ENCODE data around the gene IMMP2L.

IMMP2L gene

DNA sequence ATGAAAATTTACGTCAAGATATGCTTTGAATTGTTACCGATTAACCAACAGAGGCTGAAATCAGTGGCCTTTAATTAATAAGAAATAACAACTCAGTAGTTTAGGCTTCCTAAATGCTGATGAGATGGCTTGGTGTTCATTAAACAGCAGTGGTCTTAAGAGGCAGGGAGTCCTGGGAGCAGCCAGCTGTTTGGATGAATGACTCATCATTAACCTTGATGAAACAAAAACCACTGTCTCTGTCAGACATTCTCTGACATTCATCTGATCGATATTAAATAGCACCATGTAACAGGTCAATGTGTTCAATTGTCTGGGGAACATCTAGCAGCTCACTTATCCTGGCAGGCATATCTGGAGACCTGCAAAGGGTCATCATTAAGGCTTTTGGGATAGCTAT is 705.6 kb downstream of the IMMP2L start:
- TF ChIP-seq, protein P1, sequence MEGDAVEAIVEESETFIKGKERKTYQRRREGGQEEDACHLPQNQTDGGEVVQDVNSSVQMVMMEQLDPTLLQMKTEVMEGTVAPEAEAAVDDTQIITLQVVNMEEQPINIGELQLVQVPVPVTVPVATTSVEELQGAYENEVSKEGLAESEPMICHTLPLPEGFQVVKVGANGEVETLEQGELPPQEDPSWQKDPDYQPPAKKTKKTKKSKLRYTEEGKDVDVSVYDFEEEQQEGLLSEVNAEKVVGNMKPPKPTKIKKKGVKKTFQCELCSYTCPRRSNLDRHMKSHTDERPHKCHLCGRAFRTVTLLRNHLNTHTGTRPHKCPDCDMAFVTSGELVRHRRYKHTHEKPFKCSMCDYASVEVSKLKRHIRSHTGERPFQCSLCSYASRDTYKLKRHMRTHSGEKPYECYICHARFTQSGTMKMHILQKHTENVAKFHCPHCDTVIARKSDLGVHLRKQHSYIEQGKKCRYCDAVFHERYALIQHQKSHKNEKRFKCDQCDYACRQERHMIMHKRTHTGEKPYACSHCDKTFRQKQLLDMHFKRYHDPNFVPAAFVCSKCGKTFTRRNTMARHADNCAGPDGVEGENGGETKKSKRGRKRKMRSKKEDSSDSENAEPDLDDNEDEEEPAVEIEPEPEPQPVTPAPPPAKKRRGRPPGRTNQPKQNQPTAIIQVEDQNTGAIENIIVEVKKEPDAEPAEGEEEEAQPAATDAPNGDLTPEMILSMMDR (conservative IDR thresholded peaks at IDR 0.05) = no peak
- no peak overlapping the region for H3K27ac ChIP-seq

DNA sequence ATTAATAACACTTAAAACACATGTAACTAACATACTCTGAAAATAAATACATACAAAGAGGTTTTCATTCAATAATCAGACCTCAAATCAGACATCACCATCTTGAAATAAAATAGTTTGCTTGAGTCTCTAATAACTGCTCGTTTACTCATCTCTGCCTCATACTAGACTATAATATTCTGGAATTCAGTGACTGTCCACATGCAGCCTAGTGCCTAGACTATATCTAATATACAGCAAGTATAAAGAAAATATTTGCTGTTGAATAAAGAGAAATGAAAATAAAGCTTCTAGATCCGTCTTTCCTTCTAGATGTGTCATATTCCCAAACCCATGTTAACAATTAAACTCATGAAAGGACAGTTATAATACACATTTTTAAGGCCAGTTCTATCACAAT is 707.6 kb downstream of the IMMP2L start:
- TF ChIP-seq, protein P1 (conservative IDR thresholded peaks at IDR 0.05) = no peak

DNA sequence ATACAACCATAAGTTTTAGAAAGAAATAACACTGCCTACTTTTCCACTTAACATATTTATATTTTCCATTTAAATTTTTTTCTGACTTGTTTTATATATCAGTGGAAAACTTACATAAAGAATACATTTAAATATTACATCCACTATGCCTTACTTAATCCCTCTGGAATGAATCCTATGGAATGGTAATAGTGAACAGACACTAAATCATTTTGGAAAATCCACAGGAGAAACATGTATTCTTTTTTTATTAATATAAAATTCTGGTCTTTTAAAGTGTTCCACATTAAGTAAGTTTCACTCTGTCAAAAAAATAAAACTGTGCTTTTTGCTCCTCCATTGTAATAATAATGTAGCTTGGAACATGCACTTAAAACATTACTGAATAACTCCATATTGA is 708.1 kb downstream of the IMMP2L start:
- no peak overlapping the region for H3K27ac ChIP-seq
- TF ChIP-seq, protein P1 (conservative IDR thresholded peaks at IDR 0.05) = no peak

More for the DNA sequence above, 707.6 kb downstream of the IMMP2L start:
- no peak overlapping the region for H3K27ac ChIP-seq

DNA sequence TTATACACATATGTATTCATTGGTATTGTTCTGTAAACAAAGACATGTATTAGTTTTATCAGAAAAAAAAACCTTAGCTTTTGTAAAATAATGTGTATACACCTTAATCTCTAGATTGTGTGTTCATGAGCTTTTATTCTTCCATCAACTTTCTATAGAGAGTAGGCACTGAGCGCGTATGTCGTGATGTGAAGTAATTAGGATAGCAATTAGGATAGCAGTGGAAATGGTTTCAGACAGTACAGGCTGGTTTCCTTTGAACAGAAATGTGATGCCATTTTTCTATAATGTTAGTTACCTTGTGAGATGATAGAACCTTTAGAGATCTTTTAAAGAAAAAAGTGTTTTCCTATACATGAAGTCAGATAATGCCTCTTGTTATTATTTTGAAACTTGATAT is 709.0 kb downstream of the IMMP2L start:
- TF ChIP-seq, protein P1 (conservative IDR thresholded peaks at IDR 0.05) = no peak
- H3K27ac ChIP-seq = peak overlapping the region; percentile 23; the same call in 1 of the 2 replicates

DNA sequence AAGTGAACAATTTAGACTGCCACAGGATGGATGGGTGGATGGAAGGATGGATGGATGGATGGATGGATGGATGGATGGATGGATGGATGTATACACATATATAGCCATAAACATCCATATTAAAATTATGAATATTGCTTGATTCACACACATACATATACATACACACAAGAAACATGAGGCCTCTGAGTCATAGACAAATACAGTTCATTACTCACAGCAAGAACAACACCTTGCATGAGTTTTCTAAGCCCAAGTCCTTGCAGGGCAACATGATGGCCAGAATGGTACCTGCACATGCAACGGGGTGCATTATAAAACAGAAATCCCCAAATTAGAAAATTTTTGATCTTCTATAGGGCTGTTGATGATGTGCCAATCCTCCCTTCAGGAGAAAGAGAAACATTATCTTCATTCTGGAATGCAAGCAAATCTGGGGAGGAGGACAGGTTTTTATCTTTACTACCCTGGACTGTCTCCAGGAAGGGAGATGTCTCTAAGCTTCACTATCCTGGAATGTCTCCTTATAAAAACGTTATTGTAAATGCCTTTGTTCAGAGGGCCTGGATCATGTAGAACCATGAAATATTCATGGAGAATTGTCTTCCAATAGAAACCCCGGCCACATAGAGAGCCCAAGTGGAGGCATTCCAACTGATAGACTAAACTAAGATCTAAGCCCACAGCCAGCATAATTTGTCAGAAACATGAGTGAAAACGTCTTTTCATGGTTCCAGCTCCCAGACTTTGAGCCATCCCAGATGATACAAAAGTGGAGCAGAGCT is 709.9 kb downstream of the IMMP2L start:
- peak overlapping the region; percentile 23; the same call in 1 of the 2 replicates for H3K27ac ChIP-seq
- TF ChIP-seq, protein P1 (conservative IDR thresholded peaks at IDR 0.05) = no peak

DNA sequence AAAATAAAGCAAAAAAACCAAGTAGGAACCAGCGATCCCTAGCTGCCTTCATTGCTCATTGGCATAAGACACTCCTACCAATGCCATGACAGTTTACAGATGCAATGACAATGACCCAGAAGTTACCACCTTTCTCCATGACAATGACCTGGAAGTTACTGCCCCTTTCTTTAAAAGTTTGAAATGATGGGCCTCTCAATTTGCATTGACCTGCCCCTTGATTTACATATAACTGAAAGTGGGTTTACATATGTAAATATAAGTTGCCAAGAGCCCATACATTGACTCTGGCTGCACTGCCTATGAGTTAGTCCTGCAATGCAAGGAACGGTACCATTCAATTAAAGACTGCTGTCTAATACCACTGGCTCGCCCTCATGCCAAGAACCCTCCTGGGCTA is 712.1 kb downstream of the IMMP2L start:
- TF ChIP-seq, protein P1 (conservative IDR thresholded peaks at IDR 0.05) = no peak
- no peak overlapping the region for H3K27ac ChIP-seq

DNA sequence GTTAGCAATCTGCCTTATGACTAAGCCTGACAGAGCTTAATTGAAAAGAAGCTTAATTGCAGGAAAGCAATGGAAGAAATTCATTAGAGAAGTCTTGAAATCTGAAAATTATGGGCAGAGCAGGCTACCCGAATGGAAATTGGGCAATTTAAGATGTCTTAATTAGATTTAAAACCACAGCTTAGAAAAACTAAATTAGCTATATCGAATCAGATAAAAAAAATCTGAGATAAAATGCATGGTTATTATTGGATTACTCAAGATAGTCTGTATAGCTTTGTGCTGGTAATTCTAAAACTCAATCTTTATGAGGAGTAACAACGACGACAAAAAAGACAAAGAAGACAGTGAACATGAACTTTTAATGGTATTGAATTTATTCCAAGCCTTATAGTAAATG is 719.5 kb downstream of the IMMP2L start:
- TF ChIP-seq, protein P1 (conservative IDR thresholded peaks at IDR 0.05) = no peak
- no peak overlapping the region for H3K27ac ChIP-seq
